ENCODE results near the gene PAWR.
A peak's percentile ranks its signal among the peaks of the same experiment; 100 is the strongest.

Gene PAWR

GRCh38 chr12:79689477-79690141 is 1.2 kb downstream of the PAWR start (continued):
- TF ChIP-seq PRDM6 (tag by site-specific recombination; IDR thresholded peaks at IDR 0.05) (no peak), ZBTB11 (tag by site-specific recombination; conservative IDR thresholded peaks at IDR 0.05; ENCODE audit: low read depth) (0 out of 2 replicates have a peak, but pooled peaks have one; percentile 9), ZNF157 (tag by site-specific recombination; IDR thresholded peaks at IDR 0.05) (no peak), ZNF18 (tag by site-specific recombination; IDR thresholded peaks at IDR 0.05) (no peak), ZSCAN23 (tag by site-specific recombination; IDR thresholded peaks at IDR 0.05) (no peak), ZNF416 (tag by site-specific recombination; IDR thresholded peaks at IDR 0.05) (no peak), ZNF626 (tag by site-specific recombination; IDR thresholded peaks at IDR 0.05) (no peak), ZNF548 (tag by site-specific recombination; IDR thresholded peaks at IDR 0.05) (no peak), SP2 (tag by site-specific recombination; IDR thresholded peaks at IDR 0.05) (peak; percentile 32), PRDM10 (tag by site-specific recombination; IDR thresholded peaks at IDR 0.05) (peak; percentile 16; the same call in 1 of the 2 replicates), ZNF221 (tag by site-specific recombination; IDR thresholded peaks at IDR 0.05; ENCODE audit: borderline replicate concordance) (no peak), ZBTB1 (tag by site-specific recombination; IDR thresholded peaks at IDR 0.05) (no peak), ZNF701 (tag by site-specific recombination; IDR thresholded peaks at IDR 0.05) (no peak), ZNF19 (tag by site-specific recombination; IDR thresholded peaks at IDR 0.05; ENCODE audit: low read depth) (no peak), GLIS2 (tag by site-specific recombination; IDR thresholded peaks at IDR 0.05) (peak; percentile 33), ZNF585B (tag by site-specific recombination; IDR thresholded peaks at IDR 0.05) (no peak), ZNF292 (tag by site-specific recombination; IDR thresholded peaks at IDR 0.05; ENCODE audit: borderline replicate concordance, low read depth) (no peak), ZNF629 (tag by site-specific recombination; IDR thresholded peaks at IDR 0.05) (peak; percentile 6; the same call in 1 of the 2 replicates), ZBTB17 (tag by site-specific recombination; IDR thresholded peaks at IDR 0.05) (peak; percentile 56; the same call in 1 of the 2 replicates), REPIN1 (tag by site-specific recombination; IDR thresholded peaks at IDR 0.05; ENCODE audit: low read depth) (no peak)
